ENCODE data around the gene ZC3H12A.

ZC3H12A gene

GRCh38 chr1:37533317-37534093, 59.1 kb downstream of the ZC3H12A start:
- DNase-seq (ENCODE audit: low read depth, low spot score): no peak
- in situ Hi-C loops (cut with HindIII; ENCODE audit: low sequenced_read_pairs): no loop called here
- no peak for TF ChIP-seq CTCF (IDR thresholded peaks at IDR 0.05; ENCODE audit: low read depth, low read length)
- no peak overlapping the region for H3K4me3 ChIP-seq (ENCODE audit: low read depth, low read length)
